ENCODE data around the gene AVPR1B.
"Not testable (repeated sequence)": the region's sequence is repeated elsewhere in the genome, so short reads cannot be mapped to it uniquely, and the experiment has no call there.

AVPR1B gene

GRCh38 chr1:206065547-206066145, 51.5 kb downstream of the AVPR1B start:
- Histone ChIP-seq H3K9me3 (ENCODE audit: control insufficient read depth, insufficient read depth, low read depth, low read length) (peaks cover 15% of the 10 kb centered on the region), H3K27me3 (ENCODE audit: control insufficient read depth, insufficient read depth, low read length) (no peaks in the 10 kb centered on the region), H3K27ac (ENCODE audit: low read depth, low read length) (no peak overlapping the region), H3K9ac (ENCODE audit: low read length) (no peak overlapping the region), H3K36me3 (ENCODE audit: control insufficient read depth, insufficient read depth, low read length) (no peaks in the 10 kb centered on the region), H3K4me3 (ENCODE audit: low read depth, low read length) (no peak overlapping the region), H3K4me1 (ENCODE audit: control insufficient read depth, insufficient read depth, low read length) (no peaks in the 10 kb centered on the region)

DNA sequence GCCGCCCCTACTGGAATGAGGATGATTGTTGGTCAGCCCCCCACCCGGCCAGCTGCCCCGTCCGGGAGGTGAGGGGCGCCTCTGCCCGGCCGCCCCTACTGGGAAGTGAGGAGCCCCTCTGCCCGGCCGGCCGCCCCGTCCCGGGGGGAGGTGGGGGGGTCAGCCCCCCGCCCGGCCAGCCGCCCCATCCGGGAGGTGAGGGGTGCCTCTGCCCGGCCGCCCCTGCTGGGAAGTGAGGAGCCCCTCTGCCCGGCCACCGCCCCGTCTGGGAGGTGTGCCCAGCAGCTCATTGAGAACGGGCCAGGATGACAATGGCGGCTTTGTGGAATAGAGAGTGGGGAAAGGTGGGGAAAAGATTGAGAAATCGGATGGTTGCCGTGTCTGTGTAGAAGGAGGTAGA, 52.7 kb downstream of the AVPR1B start:
- H3K4me1 ChIP-seq (ENCODE audit: control insufficient read depth, insufficient read depth, low read length); H3K9ac ChIP-seq (ENCODE audit: low read length); H3K36me3 ChIP-seq (ENCODE audit: control insufficient read depth, insufficient read depth, low read length); H3K4me3 ChIP-seq (ENCODE audit: low read depth, low read length); H3K27ac ChIP-seq (ENCODE audit: low read depth, low read length); H3K27me3 ChIP-seq (ENCODE audit: control insufficient read depth, insufficient read depth, low read length): not testable (repeated sequence)
- peaks cover 15% of the 10 kb centered on the region for H3K9me3 ChIP-seq (ENCODE audit: control insufficient read depth, insufficient read depth, low read depth, low read length)

- H3K27me3 ChIP-seq (ENCODE audit: control insufficient read depth, insufficient read depth, low read length); H3K4me3 ChIP-seq (ENCODE audit: low read depth, low read length); H3K9ac ChIP-seq (ENCODE audit: low read length); H3K36me3 ChIP-seq (ENCODE audit: control insufficient read depth, insufficient read depth, low read length); H3K4me1 ChIP-seq (ENCODE audit: control insufficient read depth, insufficient read depth, low read length); H3K27ac ChIP-seq (ENCODE audit: low read depth, low read length): not testable (repeated sequence)
- peaks cover 15% of the 10 kb centered on the region for H3K9me3 ChIP-seq (ENCODE audit: control insufficient read depth, insufficient read depth, low read depth, low read length)
Measured at GRCh38 chr1:206064001-206064400, 53.2 kb downstream of the AVPR1B start.

DNA sequence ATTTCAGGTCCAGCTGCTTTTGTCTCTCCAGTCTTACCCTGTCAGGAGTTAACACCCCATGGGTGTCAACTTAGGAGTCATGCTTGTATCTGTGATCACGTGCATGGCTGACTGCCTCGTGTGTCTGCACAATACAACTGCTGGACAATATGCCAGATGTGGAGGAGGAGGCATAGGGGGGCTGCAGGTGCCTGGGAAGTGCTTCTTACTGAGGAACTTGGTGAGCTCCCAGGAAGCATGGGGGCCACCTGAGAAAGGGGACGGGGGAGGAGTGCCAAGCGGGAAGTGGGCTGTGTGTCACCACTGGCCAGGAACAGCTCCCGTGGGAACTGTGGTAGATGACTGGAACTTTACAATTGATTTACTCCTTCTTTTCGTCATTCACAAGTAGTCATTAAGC, 54.7 kb downstream of the AVPR1B start:
- Histone ChIP-seq H3K27me3 (ENCODE audit: control insufficient read depth, insufficient read depth, low read length) (no peaks in the 10 kb centered on the region), H3K4me3 (ENCODE audit: low read depth, low read length) (no peak overlapping the region), H3K9me3 (ENCODE audit: control insufficient read depth, insufficient read depth, low read depth, low read length) (peaks cover 15% of the 10 kb centered on the region), H3K4me1 (ENCODE audit: control insufficient read depth, insufficient read depth, low read length) (peaks cover 2% of the 10 kb centered on the region; the same call in 1 of the 2 replicates), H3K27ac (ENCODE audit: low read depth, low read length) (no peak overlapping the region), H3K9ac (ENCODE audit: low read length) (no peak overlapping the region), H3K36me3 (ENCODE audit: control insufficient read depth, insufficient read depth, low read length) (no peaks in the 10 kb centered on the region)

- Histone ChIP-seq H3K27me3 (ENCODE audit: control insufficient read depth, insufficient read depth, low read length) (no peaks in the 10 kb centered on the region), H3K9me3 (ENCODE audit: control insufficient read depth, insufficient read depth, low read depth, low read length) (peaks cover 15% of the 10 kb centered on the region), H3K4me1 (ENCODE audit: control insufficient read depth, insufficient read depth, low read length) (peaks cover 2% of the 10 kb centered on the region; the same call in 1 of the 2 replicates), H3K27ac (ENCODE audit: low read depth, low read length) (no peak overlapping the region), H3K4me3 (ENCODE audit: low read depth, low read length) (no peak overlapping the region), H3K36me3 (ENCODE audit: control insufficient read depth, insufficient read depth, low read length) (no peaks in the 10 kb centered on the region), H3K9ac (ENCODE audit: low read length) (no peak overlapping the region)
Measured at GRCh38 chr1:206060844-206061243, 56.3 kb downstream of the AVPR1B start.
